Neural progenitor cell (in vitro differentiated cells): ENCODE measurements around the gene CFAP221.

ENCODE experiments used
- CTCF ChIP-seq: fragments of 200-600 bp; sonication (generic); IDR thresholded peaks from 2 replicates; pipeline ENCODE4 v1.5.1; 2017; ENCODE audit warnings: antibody characterized with exemption, mild to moderate bottlenecking
- EZH2 ChIP-seq: fragments of 200-600 bp; sonication (generic); IDR thresholded peaks from 2 replicates; pipeline ENCODE4 v1.6.1; 2017; ENCODE audit warnings: antibody characterized with exemption, mild to moderate bottlenecking, moderate library complexity
- EZH2phosphoT487 ChIP-seq: fragments of 200-600 bp; sonication (generic); IDR thresholded peaks from 2 replicates; pipeline ENCODE4 v1.6.1; 2017; ENCODE audit warnings: antibody characterized with exemption

DNA sequence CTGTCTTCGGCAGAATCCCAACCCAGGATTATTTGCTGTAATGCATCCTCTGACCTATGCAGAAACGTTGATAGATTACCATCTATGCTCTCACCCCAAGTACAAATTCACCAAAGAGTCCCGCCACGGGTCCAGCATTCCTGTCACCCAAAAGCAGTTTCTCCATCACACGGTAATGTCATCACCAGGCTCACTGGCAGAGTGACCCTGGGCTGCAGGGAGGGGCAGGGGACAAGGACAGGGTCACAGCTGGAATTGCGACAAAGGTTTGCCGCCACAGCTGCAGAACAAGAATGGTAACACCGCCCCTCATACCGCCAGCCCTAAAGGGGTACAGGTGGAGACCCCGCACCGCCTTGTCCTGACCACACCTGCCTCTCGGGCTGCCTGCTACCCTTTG, 94.0 kb downstream of the CFAP221 start:
- no peak for TF ChIP-seq CTCF
- TF ChIP-seq EZH2phosphoT487, result no peak
- no peak for TF ChIP-seq EZH2
